K562 (cell line): Measurements from ENCODE around the gene MLKL. TPM values are rescaled to one million over a fixed set of nuclear protein-coding genes. Genes with fewer than 3 reads are reported as not detected.

Experiments used
- CSDE1 ChIP-seq, 2 experiments: fragments of 450-650 bp; IDR thresholded peaks; 2 replicates each; pipeline ENCODE4 v1.6.1; 2016; ENCODE audit warnings: mild to moderate bottlenecking in 1 of 2
- NR4A1 ChIP-seq, 2 experiments: fragments of 250-450 bp in 1 of 2; fragments of 450-650 bp in 1 of 2; sonication (Bioruptor Pico) in 1 of 2; IDR thresholded peaks; 2 replicates each; pipeline versions ENCODE4 v1.4.0 to v1.6.1; 2016 to 2020; ENCODE audit warnings: mild to moderate bottlenecking in 2 of 2, missing compliant biosample characterization in 1 of 2, missing genetic modification characterization in 1 of 2, moderate library complexity in 1 of 2
- SAP30 ChIP-seq: fragments of 200-600 bp; sonication (generic); IDR thresholded peaks from 2 replicates; pipeline ENCODE4 v1.6.1; 2012; ENCODE audit warnings: borderline replicate concordance, low read depth, mild to moderate bottlenecking, moderate library complexity, low read length, control low read depth, inconsistent platforms; ENCODE audit not compliant: insufficient read depth, poor library complexity, severe bottlenecking
- ZNF217 ChIP-seq: sonication (generic); formaldehyde crosslinking; IDR thresholded peaks from 2 replicates; pipeline ENCODE4 v1.8.0; 2022; ENCODE audit warnings: mild to moderate bottlenecking, missing genetic modification reagents
- polyA plus RNA-seq, 8 experiments: library from polyadenylated mRNA; depleted of rRNA in 4 of 8; stranded (reverse) in 5 of 8; unstranded in 3 of 8; fragments of >200 nt; fragmentation: Nextera tagmentation in 2 of 8; fragmentation: Illumina TruSeq in 1 of 8; extraction: Ambion mirVana in 2 of 8; extraction: Trizol in 1 of 8; gene quantifications; 2 replicates each; pipeline versions ENCODE4 v1.2.1 to v1.2.3, GENCODE V29; 2011 to 2014; ENCODE audit warnings: inconsistent platforms in 1 of 8, missing spikeins in 1 of 8
- total RNA-seq, 7 experiments: library from RNA; depleted of rRNA in 6 of 7; stranded (reverse); fragments of >200 nt in 6 of 7; fragmentation: Illumina TruSeq in 2 of 7; extraction: Trizol in 2 of 7; gene quantifications; 2 replicates each; pipeline versions ENCODE4 v1.2.1 to v1.2.3, GENCODE V29; 2011 to 2021; ENCODE audit warnings: low replicate concordance in 1 of 7
- TF ChIP-seq, protein P1 (sequence below): fragments of 150-350 bp; IDR thresholded peaks from 2 replicates; pipeline ENCODE4 v1.6.1; 2014; ENCODE audit warnings: low read depth, mild to moderate bottlenecking, low read length, borderline replicate concordance
- TF ChIP-seq, protein P2 (sequence below), 2 experiments: fragments of 250-450 bp in 1 of 2; fragments of 450-650 bp in 1 of 2; sonication (Bioruptor Pico) in 1 of 2; IDR thresholded peaks; 2 replicates each; pipeline versions ENCODE4 v1.6.1 to v1.8.0; 2016 to 2021; ENCODE audit warnings: mild to moderate bottlenecking in 2 of 2, moderate library complexity in 2 of 2, missing compliant biosample characterization in 1 of 2, missing genetic modification characterization in 1 of 2
- TF ChIP-seq, protein P3 (sequence below), 2 experiments: fragments of 450-650 bp; formaldehyde crosslinking in 1 of 2; IDR thresholded peaks; 2 replicates each; pipeline versions ENCODE4 v1.4.0 to v1.6.1; 2014 to 2020; ENCODE audit warnings: mild to moderate bottlenecking in 2 of 2, borderline replicate concordance in 1 of 2, low read depth in 1 of 2
- TF ChIP-seq, protein P4 (sequence below): fragments of 450-650 bp; IDR thresholded peaks from 2 replicates; pipeline ENCODE4 v1.6.1; 2016

The MLKL gene
- total and polyA plus RNA-seq, 9 of the 15 experiments (the other 6 are each of a cell fraction or from before 2014, with no cell fraction given) = 1.6 to 6.1 (median 4.8) TPM

DNA sequence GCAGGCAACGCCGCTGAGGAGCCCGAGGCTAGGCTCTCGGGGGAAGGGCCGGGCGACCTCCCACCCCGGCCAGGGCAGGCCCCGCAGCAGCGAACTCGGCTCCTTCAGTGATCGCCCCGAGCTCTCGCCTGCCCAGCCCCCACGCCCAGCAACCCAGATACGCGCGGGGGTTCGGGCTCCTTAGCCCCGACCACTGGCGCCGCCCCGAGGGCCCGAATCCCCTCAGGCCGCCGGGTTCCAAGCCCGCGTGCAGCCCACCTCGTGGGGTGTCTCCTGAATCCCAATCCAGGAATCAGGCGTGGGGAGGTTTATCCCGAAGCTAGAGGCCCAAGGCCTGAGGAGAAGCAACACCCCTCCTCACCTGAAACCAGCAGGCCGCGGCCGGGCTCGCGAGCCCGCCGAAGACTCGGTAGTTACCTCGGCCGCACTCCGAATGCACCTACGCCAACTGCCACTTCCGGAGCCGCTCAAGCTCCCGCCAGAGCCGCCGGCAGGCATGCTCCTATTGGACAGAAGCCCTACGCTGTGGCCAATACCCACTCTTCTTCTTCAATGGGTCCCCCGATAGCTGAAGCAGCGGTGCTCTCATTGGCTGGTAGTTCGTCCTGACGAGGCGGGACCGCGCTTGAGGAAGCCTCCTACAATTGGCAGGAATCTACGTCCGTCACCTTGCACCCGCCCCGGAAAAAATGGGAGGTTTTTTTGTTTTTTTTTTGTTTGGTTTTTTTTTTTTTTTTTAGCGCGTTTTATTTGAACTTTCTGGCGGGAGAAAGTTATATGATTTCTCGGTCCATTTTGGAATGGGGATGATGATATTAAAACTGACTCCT, 34.0 kb downstream of the MLKL start, which contains the start of gene RFWD3 (continued):
- TF ChIP-seq, protein P1, sequence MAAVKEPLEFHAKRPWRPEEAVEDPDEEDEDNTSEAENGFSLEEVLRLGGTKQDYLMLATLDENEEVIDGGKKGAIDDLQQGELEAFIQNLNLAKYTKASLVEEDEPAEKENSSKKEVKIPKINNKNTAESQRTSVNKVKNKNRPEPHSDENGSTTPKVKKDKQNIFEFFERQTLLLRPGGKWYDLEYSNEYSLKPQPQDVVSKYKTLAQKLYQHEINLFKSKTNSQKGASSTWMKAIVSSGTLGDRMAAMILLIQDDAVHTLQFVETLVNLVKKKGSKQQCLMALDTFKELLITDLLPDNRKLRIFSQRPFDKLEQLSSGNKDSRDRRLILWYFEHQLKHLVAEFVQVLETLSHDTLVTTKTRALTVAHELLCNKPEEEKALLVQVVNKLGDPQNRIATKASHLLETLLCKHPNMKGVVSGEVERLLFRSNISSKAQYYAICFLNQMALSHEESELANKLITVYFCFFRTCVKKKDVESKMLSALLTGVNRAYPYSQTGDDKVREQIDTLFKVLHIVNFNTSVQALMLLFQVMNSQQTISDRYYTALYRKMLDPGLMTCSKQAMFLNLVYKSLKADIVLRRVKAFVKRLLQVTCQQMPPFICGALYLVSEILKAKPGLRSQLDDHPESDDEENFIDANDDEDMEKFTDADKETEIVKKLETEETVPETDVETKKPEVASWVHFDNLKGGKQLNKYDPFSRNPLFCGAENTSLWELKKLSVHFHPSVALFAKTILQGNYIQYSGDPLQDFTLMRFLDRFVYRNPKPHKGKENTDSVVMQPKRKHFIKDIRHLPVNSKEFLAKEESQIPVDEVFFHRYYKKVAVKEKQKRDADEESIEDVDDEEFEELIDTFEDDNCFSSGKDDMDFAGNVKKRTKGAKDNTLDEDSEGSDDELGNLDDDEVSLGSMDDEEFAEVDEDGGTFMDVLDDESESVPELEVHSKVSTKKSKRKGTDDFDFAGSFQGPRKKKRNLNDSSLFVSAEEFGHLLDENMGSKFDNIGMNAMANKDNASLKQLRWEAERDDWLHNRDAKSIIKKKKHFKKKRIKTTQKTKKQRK = peak; percentile 81; the same call in 1 of the 2 replicates
- TF ChIP-seq, protein P2, sequence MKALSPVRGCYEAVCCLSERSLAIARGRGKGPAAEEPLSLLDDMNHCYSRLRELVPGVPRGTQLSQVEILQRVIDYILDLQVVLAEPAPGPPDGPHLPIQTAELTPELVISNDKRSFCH (CRISPR knock-in tag; IDR thresholded peaks at IDR 0.05) = no peak
- TF ChIP-seq, protein P2 (tag; IDR thresholded peaks at IDR 0.05) = peak; percentile 77
- TF ChIP-seq ZNF217 (CRISPR knock-in tag) = no peak
- TF ChIP-seq, protein P3, sequence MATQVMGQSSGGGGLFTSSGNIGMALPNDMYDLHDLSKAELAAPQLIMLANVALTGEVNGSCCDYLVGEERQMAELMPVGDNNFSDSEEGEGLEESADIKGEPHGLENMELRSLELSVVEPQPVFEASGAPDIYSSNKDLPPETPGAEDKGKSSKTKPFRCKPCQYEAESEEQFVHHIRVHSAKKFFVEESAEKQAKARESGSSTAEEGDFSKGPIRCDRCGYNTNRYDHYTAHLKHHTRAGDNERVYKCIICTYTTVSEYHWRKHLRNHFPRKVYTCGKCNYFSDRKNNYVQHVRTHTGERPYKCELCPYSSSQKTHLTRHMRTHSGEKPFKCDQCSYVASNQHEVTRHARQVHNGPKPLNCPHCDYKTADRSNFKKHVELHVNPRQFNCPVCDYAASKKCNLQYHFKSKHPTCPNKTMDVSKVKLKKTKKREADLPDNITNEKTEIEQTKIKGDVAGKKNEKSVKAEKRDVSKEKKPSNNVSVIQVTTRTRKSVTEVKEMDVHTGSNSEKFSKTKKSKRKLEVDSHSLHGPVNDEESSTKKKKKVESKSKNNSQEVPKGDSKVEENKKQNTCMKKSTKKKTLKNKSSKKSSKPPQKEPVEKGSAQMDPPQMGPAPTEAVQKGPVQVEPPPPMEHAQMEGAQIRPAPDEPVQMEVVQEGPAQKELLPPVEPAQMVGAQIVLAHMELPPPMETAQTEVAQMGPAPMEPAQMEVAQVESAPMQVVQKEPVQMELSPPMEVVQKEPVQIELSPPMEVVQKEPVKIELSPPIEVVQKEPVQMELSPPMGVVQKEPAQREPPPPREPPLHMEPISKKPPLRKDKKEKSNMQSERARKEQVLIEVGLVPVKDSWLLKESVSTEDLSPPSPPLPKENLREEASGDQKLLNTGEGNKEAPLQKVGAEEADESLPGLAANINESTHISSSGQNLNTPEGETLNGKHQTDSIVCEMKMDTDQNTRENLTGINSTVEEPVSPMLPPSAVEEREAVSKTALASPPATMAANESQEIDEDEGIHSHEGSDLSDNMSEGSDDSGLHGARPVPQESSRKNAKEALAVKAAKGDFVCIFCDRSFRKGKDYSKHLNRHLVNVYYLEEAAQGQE (IDR thresholded peaks at IDR 0.05; ENCODE audit: borderline replicate concordance) = no peak
- TF ChIP-seq, protein P3 (CRISPR knock-in tag; IDR thresholded peaks at IDR 0.05; ENCODE audit: low read depth) = peak; percentile 73; the same call in 1 of the 2 replicates
- TF ChIP-seq, protein P4, sequence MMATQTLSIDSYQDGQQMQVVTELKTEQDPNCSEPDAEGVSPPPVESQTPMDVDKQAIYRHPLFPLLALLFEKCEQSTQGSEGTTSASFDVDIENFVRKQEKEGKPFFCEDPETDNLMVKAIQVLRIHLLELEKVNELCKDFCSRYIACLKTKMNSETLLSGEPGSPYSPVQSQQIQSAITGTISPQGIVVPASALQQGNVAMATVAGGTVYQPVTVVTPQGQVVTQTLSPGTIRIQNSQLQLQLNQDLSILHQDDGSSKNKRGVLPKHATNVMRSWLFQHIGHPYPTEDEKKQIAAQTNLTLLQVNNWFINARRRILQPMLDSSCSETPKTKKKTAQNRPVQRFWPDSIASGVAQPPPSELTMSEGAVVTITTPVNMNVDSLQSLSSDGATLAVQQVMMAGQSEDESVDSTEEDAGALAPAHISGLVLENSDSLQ = peak; percentile 99
- TF ChIP-seq NR4A1 (CRISPR knock-in tag; IDR thresholded peaks at IDR 0.05) = no peak
- no peak for TF ChIP-seq NR4A1 (tag; IDR thresholded peaks at IDR 0.05)
- TF ChIP-seq SAP30 = peak; percentile 79
- no peak for TF ChIP-seq CSDE1 (IDR thresholded peaks at IDR 0.05)
